OCI-LY1 (cell line): ENCODE results near the gene FAM24A.
"Not testable (repeated sequence)": the region's sequence is repeated elsewhere in the genome, so short reads cannot be mapped to it uniquely, and the experiment has no call there.

Source experiments
- H2AFZ ChIP-seq: fragments of 200-600 bp; sonication (generic), shearing (Covaris generic); 2 replicates; pipeline ENCODE4 v1.6.0; 2014; ENCODE audit warnings: antibody characterized with exemption, mild to moderate bottlenecking, low read length
- H3F3A ChIP-seq: fragments of 200-600 bp; sonication (generic), shearing (Covaris generic); 2 replicates; pipeline ENCODE4 v1.6.0; 2014; ENCODE audit warnings: mild to moderate bottlenecking, antibody characterized with exemption, low read length, moderate library complexity; ENCODE audit not compliant: insufficient read depth
- H3K27ac ChIP-seq: fragments of 200-600 bp; sonication (generic); 2 replicates; pipeline ENCODE4 v1.5.1; 2014; ENCODE audit warnings: low read length, mixed run types, mild to moderate bottlenecking, low read depth; ENCODE audit not compliant: poor library complexity, severe bottlenecking
- H3K27me3 ChIP-seq: fragments of 200-600 bp; sonication (generic); 2 replicates; pipeline ENCODE4 v1.6.0; 2014; ENCODE audit warnings: antibody characterized with exemption, mild to moderate bottlenecking, low read length, moderate library complexity; ENCODE audit not compliant: insufficient read depth
- H3K36me3 ChIP-seq: fragments of 200-600 bp; sonication (generic); 2 replicates; pipeline ENCODE4 v1.6.1; 2014; ENCODE audit warnings: mild to moderate bottlenecking, antibody characterized with exemption, low read length, moderate library complexity, mixed read lengths; ENCODE audit not compliant: insufficient read depth
- H3K4me1 ChIP-seq: fragments of 200-600 bp; sonication (generic); 2 replicates; pipeline ENCODE4 v1.5.1; 2014; ENCODE audit warnings: mild to moderate bottlenecking, low read length, moderate library complexity; ENCODE audit not compliant: insufficient read depth, severe bottlenecking
- H3K4me2 ChIP-seq: fragments of 200-600 bp; sonication (generic), shearing (Covaris generic); 2 replicates; pipeline ENCODE4 v1.6.1; 2014; ENCODE audit warnings: low read length
- H3K4me3 ChIP-seq: fragments of 200-600 bp; sonication (generic); 2 replicates; pipeline ENCODE4 v1.5.1; 2014; ENCODE audit warnings: low read length, low read depth, mild to moderate bottlenecking, mixed read lengths; ENCODE audit not compliant: poor library complexity, severe bottlenecking
- H3K79me2 ChIP-seq: fragments of 200-600 bp; shearing (Covaris generic); 2 replicates; pipeline ENCODE4 v1.6.1; 2016; ENCODE audit warnings: mixed run types, low read length, mixed read lengths; ENCODE audit not compliant: insufficient read depth
- H3K9ac ChIP-seq: fragments of 200-600 bp; sonication (generic), shearing (Covaris generic); 2 replicates; pipeline ENCODE4 v1.6.1; 2014; ENCODE audit warnings: mild to moderate bottlenecking, low read length, mixed read lengths
- H3K9me2 ChIP-seq: fragments of 200-600 bp; sonication (generic), shearing (Covaris generic); 2 replicates; pipeline ENCODE4 v1.6.1; 2014; ENCODE audit warnings: low read depth, mild to moderate bottlenecking, low read length, mixed read lengths
- H3K9me3 ChIP-seq: fragments of 200-600 bp; shearing (Covaris generic); 2 replicates; pipeline ENCODE4 v1.6.1; 2014; ENCODE audit warnings: low read length, mixed read lengths
- H4K20me1 ChIP-seq: fragments of 200-600 bp; sonication (generic), shearing (Covaris generic); 2 replicates; pipeline ENCODE4 v1.6.0; 2016; ENCODE audit warnings: mild to moderate bottlenecking, low read length; ENCODE audit not compliant: insufficient read depth
- EZH2 ChIP-seq: fragments of 200-600 bp; sonication (generic), shearing (Covaris generic); IDR thresholded peaks from 2 replicates; pipeline ENCODE4 v1.8.0; 2017; ENCODE audit warnings: borderline replicate concordance, mixed run types, mild to moderate bottlenecking, antibody characterized with exemption, low read length, moderate library complexity, mixed read lengths
- TF ChIP-seq, protein P1 (sequence below): fragments of 200-600 bp; sonication (generic), shearing (Covaris generic); IDR thresholded peaks from 2 replicates; pipeline ENCODE4 v1.5.1; 2017; ENCODE audit warnings: mild to moderate bottlenecking, antibody characterized with exemption, low read length, moderate library complexity, mixed read lengths

The FAM24A gene

GRCh38 chr10:122864194-122864592 lies 46.2 kb upstream of the FAM24A start:
- Histone ChIP-seq H3K9ac (no peak overlapping the region), H3K9me3 (no peaks in the 10 kb centered on the region), H3K4me1 (no peaks in the 10 kb centered on the region), H3K4me3 (no peak overlapping the region), H3K27ac (no peak overlapping the region), H3K27me3 (no peaks in the 10 kb centered on the region), H4K20me1 (no peaks in the 10 kb centered on the region), H3K36me3 (no peaks in the 10 kb centered on the region; the same call in 1 of the 2 replicates), H3K9me2 (no peaks in the 10 kb centered on the region), H2AFZ (no peak overlapping the region), H3K4me2 (no peak overlapping the region), H3K79me2 (peaks cover 13% of the 10 kb centered on the region), H3F3A (no peaks in the 10 kb centered on the region)
- TF ChIP-seq EZH2, result no peak
- TF ChIP-seq, protein P1, sequence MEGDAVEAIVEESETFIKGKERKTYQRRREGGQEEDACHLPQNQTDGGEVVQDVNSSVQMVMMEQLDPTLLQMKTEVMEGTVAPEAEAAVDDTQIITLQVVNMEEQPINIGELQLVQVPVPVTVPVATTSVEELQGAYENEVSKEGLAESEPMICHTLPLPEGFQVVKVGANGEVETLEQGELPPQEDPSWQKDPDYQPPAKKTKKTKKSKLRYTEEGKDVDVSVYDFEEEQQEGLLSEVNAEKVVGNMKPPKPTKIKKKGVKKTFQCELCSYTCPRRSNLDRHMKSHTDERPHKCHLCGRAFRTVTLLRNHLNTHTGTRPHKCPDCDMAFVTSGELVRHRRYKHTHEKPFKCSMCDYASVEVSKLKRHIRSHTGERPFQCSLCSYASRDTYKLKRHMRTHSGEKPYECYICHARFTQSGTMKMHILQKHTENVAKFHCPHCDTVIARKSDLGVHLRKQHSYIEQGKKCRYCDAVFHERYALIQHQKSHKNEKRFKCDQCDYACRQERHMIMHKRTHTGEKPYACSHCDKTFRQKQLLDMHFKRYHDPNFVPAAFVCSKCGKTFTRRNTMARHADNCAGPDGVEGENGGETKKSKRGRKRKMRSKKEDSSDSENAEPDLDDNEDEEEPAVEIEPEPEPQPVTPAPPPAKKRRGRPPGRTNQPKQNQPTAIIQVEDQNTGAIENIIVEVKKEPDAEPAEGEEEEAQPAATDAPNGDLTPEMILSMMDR, result no peak

DNA sequence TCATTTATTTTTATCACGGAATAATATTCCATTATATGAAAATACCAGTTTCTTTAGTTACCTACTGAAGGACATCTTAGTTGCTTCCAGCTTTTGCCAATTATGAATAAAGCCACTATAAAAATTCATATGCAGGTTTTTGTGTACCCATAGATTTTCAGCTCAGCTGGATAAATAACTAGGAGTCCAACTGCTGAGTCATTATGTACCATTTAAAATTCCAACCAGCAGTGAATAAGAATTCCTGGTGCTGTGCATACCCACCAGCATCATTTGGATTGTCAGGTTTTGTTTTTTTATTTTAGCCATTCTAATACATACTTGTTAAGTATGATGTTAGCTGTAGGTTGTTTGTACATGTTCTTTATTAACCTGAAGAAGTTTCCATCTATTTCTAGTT lies 45.5 kb upstream of the FAM24A start:
- Histone ChIP-seq H3K4me3 (no peak overlapping the region), H3K79me2 (peaks cover 13% of the 10 kb centered on the region)

DNA sequence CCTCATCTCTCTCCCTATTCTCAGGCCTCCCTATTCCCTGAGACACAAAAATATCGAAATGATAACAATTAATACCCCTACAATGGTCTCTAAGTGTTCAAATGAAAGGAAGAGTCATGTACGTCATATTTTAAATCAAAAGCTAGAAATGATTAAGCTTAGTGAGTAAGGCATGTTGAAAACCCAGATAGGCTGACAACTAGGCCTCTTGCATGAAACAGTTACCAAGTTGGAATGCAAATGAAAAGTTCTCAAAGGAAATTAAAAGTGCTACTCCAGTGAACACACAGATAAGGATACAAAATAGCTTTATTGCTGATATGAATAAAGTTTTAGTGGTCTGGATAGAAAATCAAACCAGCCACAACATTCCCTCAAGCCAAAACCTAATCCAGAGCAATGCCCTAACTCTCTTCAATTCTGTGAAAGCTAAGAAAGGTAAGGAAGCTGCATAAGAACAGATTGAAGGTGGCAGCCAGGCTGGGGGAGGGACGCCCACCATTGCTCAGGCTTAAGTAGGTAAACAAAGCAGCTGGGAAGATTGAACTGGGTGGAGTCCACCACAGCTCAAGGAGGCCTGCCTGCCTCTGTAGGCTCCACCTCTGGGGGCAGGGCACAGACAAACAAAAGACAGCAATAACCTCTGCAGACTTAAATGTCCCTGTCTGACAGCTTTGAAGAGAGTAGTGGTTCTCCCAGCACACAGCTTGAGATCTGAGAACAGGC lies 43.5 kb upstream of the FAM24A start:
- H4K20me1 ChIP-seq, H3K27ac ChIP-seq: not testable (repeated sequence)

More for the DNA sequence above, 45.5 kb upstream of the FAM24A start:
- no peaks in the 10 kb centered on the region for H3K9me3 ChIP-seq
- H3K27me3 ChIP-seq, result no peaks in the 10 kb centered on the region
- no peak overlapping the region for H2AFZ ChIP-seq
- H3F3A ChIP-seq, result no peaks in the 10 kb centered on the region
- no peak overlapping the region for H3K27ac ChIP-seq
- H4K20me1 ChIP-seq, result no peaks in the 10 kb centered on the region
- no peak overlapping the region for H3K9ac ChIP-seq
- TF ChIP-seq, protein P1, result no peak
- H3K36me3 ChIP-seq, result no peaks in the 10 kb centered on the region; the same call in 1 of the 2 replicates
- no peak overlapping the region for H3K4me2 ChIP-seq
- H3K4me1 ChIP-seq, result no peaks in the 10 kb centered on the region
- H3K9me2 ChIP-seq, result no peaks in the 10 kb centered on the region

DNA sequence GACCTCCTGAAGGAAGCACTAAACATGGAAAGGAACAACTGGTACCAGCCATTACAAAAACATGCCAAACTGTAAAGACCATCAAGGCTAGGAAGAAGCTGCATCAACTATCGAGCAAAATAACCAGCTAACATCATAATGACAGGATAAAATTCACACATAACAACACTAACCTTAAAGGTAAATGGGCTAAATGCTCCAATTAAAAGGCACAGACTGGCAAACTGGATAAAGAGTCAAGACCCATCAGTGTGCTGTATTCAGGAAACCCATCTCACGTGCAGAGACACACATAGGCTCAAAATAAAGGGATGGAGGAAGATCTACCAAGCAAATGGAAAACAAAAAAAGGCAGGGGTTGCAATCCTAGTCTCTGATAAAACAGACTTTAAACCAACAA lies 41.6 kb upstream of the FAM24A start:
- not testable (repeated sequence) for H3K4me2 ChIP-seq, H3K36me3 ChIP-seq, H4K20me1 ChIP-seq, H3F3A ChIP-seq, H3K27ac ChIP-seq, H3K9ac ChIP-seq, H3K4me1 ChIP-seq, H2AFZ ChIP-seq, H3K9me2 ChIP-seq, H3K9me3 ChIP-seq, H3K27me3 ChIP-seq, H3K4me3 ChIP-seq
- H3K79me2 ChIP-seq, result peaks cover 13% of the 10 kb centered on the region; the same call in 1 of the 2 replicates

More for the DNA sequence above, 43.5 kb upstream of the FAM24A start:
- not testable (repeated sequence) for H3K4me1 ChIP-seq, H3K9me3 ChIP-seq, H2AFZ ChIP-seq, H3K9me2 ChIP-seq, H3K27me3 ChIP-seq, H3K4me2 ChIP-seq, H3K36me3 ChIP-seq, H3F3A ChIP-seq, H3K9ac ChIP-seq, H3K4me3 ChIP-seq
- peaks cover 13% of the 10 kb centered on the region; the same call in 1 of the 2 replicates for H3K79me2 ChIP-seq

GRCh38 chr10:122871947-122872346 lies 38.5 kb upstream of the FAM24A start:
- not testable (repeated sequence) for H3K9me2 ChIP-seq, H3K9ac ChIP-seq, H3K9me3 ChIP-seq, H3K4me2 ChIP-seq, H3K27me3 ChIP-seq, H4K20me1 ChIP-seq, H3K27ac ChIP-seq, H3K4me1 ChIP-seq, H2AFZ ChIP-seq, H3F3A ChIP-seq, H3K4me3 ChIP-seq
- H3K79me2 ChIP-seq, result peaks cover 21% of the 10 kb centered on the region
- H3K36me3 ChIP-seq, result peaks cover 17% of the 10 kb centered on the region
